Measurements from ENCODE around the gene KRT38.
"Not testable (repeated sequence)": the region's sequence is repeated elsewhere in the genome, so short reads cannot be mapped to it uniquely, and the experiment has no call there.

KRT38 gene

GRCh38 chr17:41407226-41407625, 33.6 kb downstream of the KRT38 start:
- no peak overlapping the region for H3K9ac ChIP-seq (ENCODE audit: low read depth, low read length)

GRCh38 chr17:41406205-41406604, 34.6 kb downstream of the KRT38 start:
- H3K9me3 ChIP-seq (ENCODE audit: control insufficient read depth, insufficient read depth, low read length) = no peaks in the 10 kb centered on the region
- H3K9ac ChIP-seq (ENCODE audit: low read depth, low read length) = no peak overlapping the region
- H3K36me3 ChIP-seq (ENCODE audit: insufficient read depth, low read length) = no peaks in the 10 kb centered on the region
- no peaks in the 10 kb centered on the region; the same call in 1 of the 2 replicates for H3K4me1 ChIP-seq (ENCODE audit: insufficient read depth, low read length)

More at GRCh38 chr17:41407226-41407625, 33.6 kb downstream of the KRT38 start:
- Histone ChIP-seq H3K36me3 (ENCODE audit: insufficient read depth, low read length) (no peaks in the 10 kb centered on the region), H3K9me3 (ENCODE audit: control insufficient read depth, insufficient read depth, low read length) (no peaks in the 10 kb centered on the region), H3K4me1 (ENCODE audit: insufficient read depth, low read length) (no peaks in the 10 kb centered on the region; the same call in 1 of the 2 replicates)

DNA sequence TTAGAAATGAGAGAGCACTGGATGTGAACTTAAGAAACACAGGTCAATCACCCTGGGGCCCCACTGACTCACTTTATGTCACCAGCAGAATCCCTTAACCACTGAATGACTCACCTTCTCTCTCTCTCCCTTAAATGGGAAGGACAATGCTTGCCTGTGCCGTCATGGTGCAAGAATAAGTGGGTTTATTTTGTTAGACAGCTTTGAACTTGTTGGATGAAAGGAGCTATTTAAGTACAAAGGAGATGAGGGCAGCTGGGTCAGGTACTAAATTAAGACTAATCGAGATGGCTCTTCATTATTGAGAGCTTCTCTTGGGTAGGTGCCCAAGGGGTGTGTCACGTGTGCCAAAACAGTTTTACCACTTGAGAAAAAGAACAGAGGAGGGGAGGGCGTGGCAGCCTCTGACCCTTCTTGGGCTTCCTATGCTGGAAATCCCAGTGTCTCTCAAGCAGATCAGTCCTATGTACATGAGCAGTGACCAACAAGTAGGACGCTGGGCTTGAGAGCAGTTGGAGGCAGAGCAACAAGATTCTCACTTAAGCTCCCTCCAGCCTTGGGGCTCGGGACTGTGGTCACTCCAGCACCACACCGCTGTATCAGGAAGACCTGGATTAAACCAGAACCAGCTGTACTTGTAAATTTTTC, 36.6 kb downstream of the KRT38 start:
- Histone ChIP-seq H3K9ac (ENCODE audit: low read depth, low read length) (no peak overlapping the region), H3K9me3 (ENCODE audit: control insufficient read depth, insufficient read depth, low read length) (no peaks in the 10 kb centered on the region), H3K36me3 (ENCODE audit: insufficient read depth, low read length) (no peaks in the 10 kb centered on the region), H3K4me1 (ENCODE audit: insufficient read depth, low read length) (no peaks in the 10 kb centered on the region; the same call in 1 of the 2 replicates)

DNA sequence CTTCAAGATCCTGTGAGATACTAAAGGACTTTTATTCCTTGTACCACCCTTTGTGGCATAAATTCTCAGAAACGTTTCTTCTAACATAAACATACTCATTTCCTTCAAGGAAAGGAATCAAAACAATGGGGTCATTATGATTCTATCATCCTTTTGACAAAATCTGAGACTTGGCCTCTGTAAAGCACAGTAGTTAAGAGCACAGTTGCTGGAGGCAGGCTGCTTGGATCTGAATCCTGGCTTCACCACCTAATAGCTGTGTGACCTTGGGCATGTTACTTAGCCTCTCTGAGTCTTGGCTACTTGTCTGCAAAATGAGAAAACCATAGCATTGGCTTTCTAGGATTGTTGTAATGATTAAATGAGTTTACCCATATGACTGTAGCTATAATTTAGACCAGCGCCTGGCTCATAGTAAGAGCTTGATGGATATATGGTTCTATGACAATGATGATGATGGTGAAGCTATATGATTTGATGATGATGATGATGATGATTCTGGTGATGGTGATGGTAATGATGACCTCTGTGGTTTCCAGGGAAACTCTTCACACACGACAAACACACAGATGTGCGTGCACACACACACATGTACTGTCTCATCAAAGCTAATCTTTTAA, 37.3 kb downstream of the KRT38 start:
- Histone ChIP-seq H3K36me3 (ENCODE audit: insufficient read depth, low read length) (no peaks in the 10 kb centered on the region), H3K4me1 (ENCODE audit: insufficient read depth, low read length) (no peaks in the 10 kb centered on the region; the same call in 1 of the 2 replicates), H3K9ac (ENCODE audit: low read depth, low read length) (no peak overlapping the region), H3K9me3 (ENCODE audit: control insufficient read depth, insufficient read depth, low read length) (no peaks in the 10 kb centered on the region)

GRCh38 chr17:41402161-41402560, 38.6 kb downstream of the KRT38 start:
- Histone ChIP-seq H3K9me3 (ENCODE audit: control insufficient read depth, insufficient read depth, low read length) (no peaks in the 10 kb centered on the region), H3K9ac (ENCODE audit: low read depth, low read length) (no peak overlapping the region), H3K36me3 (ENCODE audit: insufficient read depth, low read length) (no peaks in the 10 kb centered on the region), H3K4me1 (ENCODE audit: insufficient read depth, low read length) (no peaks in the 10 kb centered on the region; the same call in 1 of the 2 replicates)

DNA sequence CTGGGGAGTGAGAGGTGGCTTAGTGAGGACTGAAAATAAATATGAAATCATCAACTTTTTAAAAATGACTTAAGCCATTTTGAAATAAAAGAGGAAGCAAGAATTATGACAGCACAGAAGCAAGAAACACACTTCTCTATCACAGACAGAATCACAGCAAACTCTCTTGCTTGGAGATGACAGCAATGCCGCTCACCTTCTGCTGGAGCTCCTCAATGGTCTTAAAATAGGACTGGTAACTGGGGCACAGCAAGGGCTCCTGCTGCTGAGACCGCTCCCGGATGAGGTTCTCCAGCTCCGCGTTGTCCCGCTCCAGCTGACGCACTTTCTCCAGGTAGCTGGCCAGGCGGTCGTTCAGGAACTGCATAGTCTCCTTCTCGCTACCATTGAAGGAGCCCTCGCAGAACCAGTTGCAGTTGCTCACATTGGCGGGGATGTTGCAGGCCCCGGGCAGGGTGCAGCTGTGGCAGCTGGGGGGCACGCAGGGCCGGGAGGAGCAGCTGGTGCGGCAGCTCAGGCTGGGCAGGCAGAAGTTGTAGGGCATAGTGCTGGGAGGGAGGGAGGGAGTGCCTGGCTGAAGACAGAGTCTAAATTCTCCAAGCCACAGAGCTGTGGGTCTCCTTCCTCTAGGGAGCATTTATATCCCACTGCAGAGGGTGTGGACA, 43.7 kb downstream of the KRT38 start, which contains the start of gene KRT31:
TSS of gene KRT31 (minus strand) at position 613 of the 665 bp plus-strand sequence. CDS start at position 544, 69 bp downstream.
- no peaks in the 10 kb centered on the region; the same call in 1 of the 2 replicates for H3K9me3 ChIP-seq (ENCODE audit: control insufficient read depth, insufficient read depth, low read length)
- H3K36me3 ChIP-seq (ENCODE audit: insufficient read depth, low read length) = no peaks in the 10 kb centered on the region
- H3K9ac ChIP-seq (ENCODE audit: low read depth, low read length) = no peak within 1 kb of the TSS
- no peaks in the 10 kb centered on the region for H3K4me1 ChIP-seq (ENCODE audit: insufficient read depth, low read length)

GRCh38 chr17:41396340-41396739, 44.4 kb downstream of the KRT38 start:
- Histone ChIP-seq H3K36me3 (ENCODE audit: insufficient read depth, low read length) (no peaks in the 10 kb centered on the region), H3K9me3 (ENCODE audit: control insufficient read depth, insufficient read depth, low read length) (no peaks in the 10 kb centered on the region; the same call in 1 of the 2 replicates)

GRCh38 chr17:41395611-41396010, 45.2 kb downstream of the KRT38 start:
- no peaks in the 10 kb centered on the region for H3K4me1 ChIP-seq (ENCODE audit: insufficient read depth, low read length)
- no peaks in the 10 kb centered on the region for H3K36me3 ChIP-seq (ENCODE audit: insufficient read depth, low read length)
- H3K9me3 ChIP-seq (ENCODE audit: control insufficient read depth, insufficient read depth, low read length) = no peaks in the 10 kb centered on the region; the same call in 1 of the 2 replicates
- H3K9ac ChIP-seq (ENCODE audit: low read depth, low read length) = no peak overlapping the region

More at GRCh38 chr17:41396340-41396739, 44.4 kb downstream of the KRT38 start:
- no peaks in the 10 kb centered on the region for H3K4me1 ChIP-seq (ENCODE audit: insufficient read depth, low read length)
- H3K9ac ChIP-seq (ENCODE audit: low read depth, low read length) = no peak overlapping the region

GRCh38 chr17:41395044-41395443, 45.7 kb downstream of the KRT38 start:
- not testable (repeated sequence) for H3K9ac ChIP-seq (ENCODE audit: low read depth, low read length); H3K9me3 ChIP-seq (ENCODE audit: control insufficient read depth, insufficient read depth, low read length); H3K36me3 ChIP-seq (ENCODE audit: insufficient read depth, low read length)

DNA sequence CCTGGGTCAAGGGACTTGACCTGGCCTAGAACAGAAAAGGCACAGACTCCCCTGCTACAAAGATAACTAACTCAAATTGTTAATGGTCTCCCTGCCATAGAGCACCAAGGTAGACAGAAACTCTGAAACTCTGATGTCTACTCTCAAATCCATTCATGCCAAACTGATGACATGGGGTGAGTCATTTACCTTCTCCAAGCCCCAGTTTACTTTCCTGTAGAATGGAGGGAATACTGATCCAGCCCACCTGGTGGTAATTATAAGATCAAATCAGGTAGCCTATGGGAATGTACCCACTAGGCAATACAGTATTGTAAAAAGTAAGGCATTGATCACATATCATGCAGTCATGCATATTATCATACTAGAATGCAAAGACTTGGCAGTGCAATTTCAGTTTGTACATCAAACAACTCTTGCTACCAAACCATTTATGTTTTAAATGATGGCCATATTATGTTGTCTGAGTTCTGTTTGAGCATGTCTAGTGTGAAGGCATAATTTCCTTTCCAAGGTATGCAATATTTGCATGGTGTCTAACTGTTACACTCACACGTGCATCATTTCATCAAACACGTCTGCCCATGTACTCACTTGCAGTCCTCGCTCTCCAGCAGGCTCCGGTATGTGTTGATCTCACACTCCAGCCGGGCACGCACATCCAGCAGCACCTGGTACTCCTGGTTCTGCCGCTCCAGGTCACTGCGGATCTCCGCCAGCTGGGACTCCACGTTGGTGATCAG, 46.4 kb downstream of the KRT38 start:
- no peaks in the 10 kb centered on the region for H3K4me1 ChIP-seq (ENCODE audit: insufficient read depth, low read length)
- no peaks in the 10 kb centered on the region for H3K36me3 ChIP-seq (ENCODE audit: insufficient read depth, low read length)
- H3K9me3 ChIP-seq (ENCODE audit: control insufficient read depth, insufficient read depth, low read length) = no peaks in the 10 kb centered on the region; the same call in 1 of the 2 replicates
- no peak overlapping the region for H3K9ac ChIP-seq (ENCODE audit: low read depth, low read length)

More at GRCh38 chr17:41395044-41395443, 45.7 kb downstream of the KRT38 start:
- not testable (repeated sequence) for H3K4me1 ChIP-seq (ENCODE audit: insufficient read depth, low read length)

DNA sequence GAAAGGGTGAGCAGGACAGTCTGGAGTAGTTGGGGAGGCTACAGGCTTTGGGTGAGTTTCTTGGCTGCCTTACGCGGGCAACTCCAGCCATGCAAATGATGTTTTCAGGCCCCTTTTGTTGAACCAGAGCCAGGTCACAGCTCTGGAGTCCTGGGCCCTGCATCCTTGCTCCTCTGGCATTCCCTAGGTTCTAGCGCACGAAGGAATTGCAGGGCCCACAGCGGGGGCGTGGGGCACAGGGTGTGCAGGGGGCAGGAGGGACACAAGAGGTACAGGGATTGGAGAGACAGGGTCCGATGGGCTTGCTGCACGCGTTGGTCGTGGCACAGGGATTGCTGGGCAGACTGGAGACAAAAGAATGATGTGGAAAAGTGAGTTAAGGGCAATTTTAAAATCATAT, 47.0 kb downstream of the KRT38 start:
- Histone ChIP-seq H3K9me3 (ENCODE audit: control insufficient read depth, insufficient read depth, low read length) (no peaks in the 10 kb centered on the region; the same call in 1 of the 2 replicates), H3K9ac (ENCODE audit: low read depth, low read length) (no peak overlapping the region), H3K36me3 (ENCODE audit: insufficient read depth, low read length) (no peaks in the 10 kb centered on the region), H3K4me1 (ENCODE audit: insufficient read depth, low read length) (no peaks in the 10 kb centered on the region)

DNA sequence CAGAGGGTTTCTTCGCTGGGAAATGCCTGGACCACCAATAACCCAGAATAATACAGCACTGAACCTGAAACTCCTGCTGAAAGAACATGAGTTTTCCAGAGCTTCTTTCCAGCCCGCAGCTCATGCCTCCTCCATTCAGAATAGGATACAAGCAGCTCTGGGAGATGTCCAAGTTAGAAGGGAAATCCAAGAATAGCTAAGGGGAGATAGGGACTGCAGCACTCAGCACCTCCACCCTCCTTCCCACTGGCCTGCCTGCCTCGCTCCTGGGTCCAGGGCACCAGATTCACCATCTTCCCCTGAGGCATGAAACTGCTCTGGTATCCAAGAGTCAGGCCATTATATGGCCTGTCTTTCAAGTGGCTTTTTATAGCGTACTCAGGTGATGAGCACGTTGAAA, 47.5 kb downstream of the KRT38 start:
- Histone ChIP-seq H3K9ac (ENCODE audit: low read depth, low read length) (no peak overlapping the region), H3K9me3 (ENCODE audit: control insufficient read depth, insufficient read depth, low read length) (no peaks in the 10 kb centered on the region; the same call in 1 of the 2 replicates), H3K4me1 (ENCODE audit: insufficient read depth, low read length) (no peaks in the 10 kb centered on the region), H3K36me3 (ENCODE audit: insufficient read depth, low read length) (no peaks in the 10 kb centered on the region)

- H3K9me3 ChIP-seq (ENCODE audit: control insufficient read depth, insufficient read depth, low read length) = no peaks in the 10 kb centered on the region; the same call in 1 of the 2 replicates
- no peaks in the 10 kb centered on the region for H3K4me1 ChIP-seq (ENCODE audit: insufficient read depth, low read length)
- no peaks in the 10 kb centered on the region for H3K36me3 ChIP-seq (ENCODE audit: insufficient read depth, low read length)
- H3K9ac ChIP-seq (ENCODE audit: low read depth, low read length) = no peak overlapping the region
These were observed 48.5 kb downstream of the KRT38 start for GRCh38 chr17:41392278-41392677.

GRCh38 chr17:41391535-41391934, 49.2 kb downstream of the KRT38 start:
- no peak overlapping the region for H3K9ac ChIP-seq (ENCODE audit: low read depth, low read length)
- no peaks in the 10 kb centered on the region for H3K4me1 ChIP-seq (ENCODE audit: insufficient read depth, low read length)
- H3K9me3 ChIP-seq (ENCODE audit: control insufficient read depth, insufficient read depth, low read length) = no peaks in the 10 kb centered on the region; the same call in 1 of the 2 replicates
- H3K36me3 ChIP-seq (ENCODE audit: insufficient read depth, low read length) = no peaks in the 10 kb centered on the region
